HCT116 (cell line): ENCODE results near the gene ZSCAN2.

ENCODE experiments used
- CBX3 ChIP-seq: IDR thresholded peaks from 2 replicates; pipeline ENCODE4 v1.6.1; 2012; ENCODE audit warnings: low read depth
- CTCF ChIP-seq, 3 experiments: fragments of 200-600 bp in 1 of 3; sonication (generic) in 1 of 3; IDR thresholded peaks in 2 of 3; conservative IDR thresholded peaks in 1 of 3; 2 replicates each; pipeline ENCODE4 v1.5.1; 2012 to 2017; ENCODE audit warnings: low read depth in 2 of 3, low read length in 2 of 3, antibody characterized with exemption in 1 of 3, borderline replicate concordance in 1 of 3, control low read depth in 1 of 3, mild to moderate bottlenecking in 1 of 3, mixed read lengths in 1 of 3, mixed run types in 1 of 3, moderate library complexity in 1 of 3; ENCODE audit not compliant: insufficient read depth in 1 of 3
- EGR1 ChIP-seq: IDR thresholded peaks from 2 replicates; pipeline ENCODE4 v1.6.1; 2012; ENCODE audit warnings: low read depth
- ELF1 ChIP-seq: IDR thresholded peaks from 2 replicates; pipeline ENCODE4 v1.6.1; 2012; ENCODE audit warnings: low read depth, borderline replicate concordance
- EZH2 ChIP-seq: fragments of 200-600 bp; sonication (generic); IDR thresholded peaks from 2 replicates; pipeline ENCODE4 v1.6.1; 2017; ENCODE audit warnings: antibody characterized with exemption, mixed run types
- MAX ChIP-seq: IDR thresholded peaks from 2 replicates; pipeline ENCODE4 v1.6.1; 2012
- POLR2A ChIP-seq: IDR thresholded peaks from 2 replicates; pipeline ENCODE4 v1.7.0; 2011; ENCODE audit warnings: borderline replicate concordance; ENCODE audit not compliant: insufficient read depth, insufficient read length; ENCODE audit errors: extremely low read depth
- POLR2AphosphoS5 ChIP-seq: IDR thresholded peaks from 2 replicates; pipeline ENCODE4 v1.6.1; 2011; ENCODE audit warnings: mild to moderate bottlenecking, low read depth, low read length, moderate library complexity
- ZNF274 ChIP-seq: fragments of 200-500 bp; sonication (Bioruptor generic); IDR thresholded peaks from 2 replicates; pipeline ENCODE4 v1.6.1; 2014; ENCODE audit warnings: mild to moderate bottlenecking, low read depth, low read length, inconsistent platforms

- TF ChIP-seq POLR2AphosphoS5 (no peak), POLR2A (no peak), CTCF (IDR thresholded peaks at IDR 0.05 in 2 of 3, conservative IDR thresholded peaks at IDR 0.05 in 1 of 3; ENCODE audit: borderline replicate concordance in 1 of 3, insufficient read depth in 1 of 3, low read depth in 2 of 3, low read length in 2 of 3) (no peak), CBX3 (no peak), EZH2 (no peak), ELF1 (no peak), MAX (no peak), ZNF274 (no peak), EGR1 (no peak)
These were observed 58.1 kb downstream of the ZSCAN2 start for GRCh38 chr15:84658788-84659411.
